Kidney (tissue), 14 donors: ENCODE results near the gene KCNG2. TPM values are rescaled to one million over a fixed set of nuclear protein-coding genes. Genes with fewer than 3 reads are reported as not detected.

ENCODE experiments used
- DNase-seq, 5 donors: peaks; one replicate each; pipeline ENCODE4 v3.0.0-alpha.2; 2013 to 2020
- FAIRE-seq: peaks from 2 replicates; lab custom pipeline; 2012; peaks lifted over from hg19 to GRCh38; lab: Jason Lieb, UNC
- H3K27ac ChIP-seq, 2 donors: one replicate each; pipeline ENCODE4 v1.7.0; 2013; ENCODE audit warnings: low read depth in 2 of 2, low read length in 2 of 2, inconsistent platforms in 1 of 2
- H3K27me3 ChIP-seq: one replicate; pipeline ENCODE4 v1.7.1; 2013; ENCODE audit warnings: low read length, inconsistent platforms; ENCODE audit not compliant: control insufficient read depth, insufficient read depth
- H3K36me3 ChIP-seq, 3 donors: one replicate each; pipeline versions ENCODE4 v1.7.0 to v1.7.1; 2013; ENCODE audit warnings: low read length in 3 of 3, control low read depth in 1 of 3, inconsistent platforms in 1 of 3; ENCODE audit not compliant: insufficient read depth in 3 of 3, control insufficient read depth in 2 of 3
- H3K4me1 ChIP-seq, 3 donors: one replicate each; pipeline versions ENCODE4 v1.7.0 to v1.7.1; 2013; ENCODE audit warnings: low read length in 3 of 3, inconsistent platforms in 1 of 3, low read depth in 1 of 3; ENCODE audit not compliant: control insufficient read depth in 2 of 3, insufficient read depth in 2 of 3
- H3K4me3 ChIP-seq, 3 donors: one replicate each; pipeline versions ENCODE4 v1.7.0 to v1.8.1; 2013; ENCODE audit warnings: low read length in 3 of 3, control low read depth in 1 of 3, inconsistent platforms in 1 of 3
- H3K9ac ChIP-seq, 3 donors: one replicate each; pipeline versions ENCODE4 v1.7.0 to v1.7.1; 2013; ENCODE audit warnings: low read length in 3 of 3, control low read depth in 1 of 3, inconsistent platforms in 1 of 3
- H3K9me3 ChIP-seq, 3 donors: one replicate each; pipeline versions ENCODE4 v1.7.0 to v1.7.1; 2013; ENCODE audit warnings: low read length in 3 of 3, control low read depth in 1 of 3, inconsistent platforms in 1 of 3; ENCODE audit not compliant: control insufficient read depth in 2 of 3, insufficient read depth in 1 of 3
- intact Hi-C: fragments of 100-400 bp; cut with DNase I; formaldehyde crosslinking; loops from one replicate; pipeline ENCODE4 v1.11.1; 2022
- polyA plus RNA-seq: library from polyadenylated mRNA; stranded (reverse); fragments of 350-450 nt; fragmentation: Illumina TruSeq; extraction: RNeasy Lipid Tissue Mini Kit (QIAGEN cat#74804); gene quantifications from one replicate; pipeline ENCODE4 v1.2.3, GENCODE V29; 2014; ENCODE audit warnings: low read depth, low replicate concordance; ENCODE audit not compliant: insufficient read depth
- total RNA-seq: library from RNA; stranded (reverse); fragmentation: NEBNext Ultra II Directional; extraction: Animal tissue kit (Norgen Biotek cat#: 25700); gene quantifications from one replicate; pipeline ENCODE4 v1.2.1, GENCODE V29; 2021
- TF ChIP-seq, protein P1 (sequence below): IDR thresholded peaks from 3 replicates; pipeline ENCODE4 v1.5.1; 2012; ENCODE audit warnings: mild to moderate bottlenecking, moderate library complexity, borderline replicate concordance; ENCODE audit not compliant: insufficient read depth; ENCODE audit errors: extremely low read depth
- donor health status: control.
- donor health status: control.
- donor health status: control.
- donor health status: control.
- donor health status: control.
- donor health status: DM: yes; HTN: yes; CAD: no.
- donor health status: Normal renal cell carcinoma (clear cell type).

KCNG2 gene
- total and polyA plus RNA-seq, 2 donors from 2014 or later = 0.76 TPM; not detected in 1

DNA sequence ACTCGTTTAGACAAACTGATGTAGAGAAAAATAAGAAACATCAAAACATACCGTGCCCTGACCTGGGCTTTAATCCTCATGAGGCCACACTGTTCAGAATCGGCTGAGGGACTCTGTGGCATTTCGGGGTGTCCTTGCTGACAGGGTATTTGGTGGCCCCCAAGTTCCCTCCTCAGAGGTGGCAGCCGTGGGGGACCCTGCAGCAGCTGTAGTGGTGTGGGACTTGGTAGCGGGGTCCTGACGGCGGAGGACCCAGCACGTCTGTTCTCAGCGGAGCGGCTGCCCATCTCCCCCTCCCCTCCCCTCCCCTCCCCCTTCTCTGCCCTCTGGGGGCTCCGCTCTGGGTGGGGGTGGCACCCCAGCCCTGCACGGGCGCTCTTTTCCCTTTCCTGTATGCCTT is 18.4 kb downstream of the KCNG2 start:
- Histone ChIP-seq H3K4me1 (no peaks in the 10 kb centered on the region), H3K9ac (no peak overlapping the region), H3K36me3 (no peaks in the 10 kb centered on the region), H3K4me3 (no peak overlapping the region), H3K9me3 (no peaks in the 10 kb centered on the region), H3K27me3 (no peaks in the 10 kb centered on the region), H3K27ac (no peak overlapping the region)
- intact Hi-C loops = no loop called here
- TF ChIP-seq, protein P1, sequence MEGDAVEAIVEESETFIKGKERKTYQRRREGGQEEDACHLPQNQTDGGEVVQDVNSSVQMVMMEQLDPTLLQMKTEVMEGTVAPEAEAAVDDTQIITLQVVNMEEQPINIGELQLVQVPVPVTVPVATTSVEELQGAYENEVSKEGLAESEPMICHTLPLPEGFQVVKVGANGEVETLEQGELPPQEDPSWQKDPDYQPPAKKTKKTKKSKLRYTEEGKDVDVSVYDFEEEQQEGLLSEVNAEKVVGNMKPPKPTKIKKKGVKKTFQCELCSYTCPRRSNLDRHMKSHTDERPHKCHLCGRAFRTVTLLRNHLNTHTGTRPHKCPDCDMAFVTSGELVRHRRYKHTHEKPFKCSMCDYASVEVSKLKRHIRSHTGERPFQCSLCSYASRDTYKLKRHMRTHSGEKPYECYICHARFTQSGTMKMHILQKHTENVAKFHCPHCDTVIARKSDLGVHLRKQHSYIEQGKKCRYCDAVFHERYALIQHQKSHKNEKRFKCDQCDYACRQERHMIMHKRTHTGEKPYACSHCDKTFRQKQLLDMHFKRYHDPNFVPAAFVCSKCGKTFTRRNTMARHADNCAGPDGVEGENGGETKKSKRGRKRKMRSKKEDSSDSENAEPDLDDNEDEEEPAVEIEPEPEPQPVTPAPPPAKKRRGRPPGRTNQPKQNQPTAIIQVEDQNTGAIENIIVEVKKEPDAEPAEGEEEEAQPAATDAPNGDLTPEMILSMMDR = no peak
- FAIRE-seq (no peak), DNase-seq (no peak)

DNA sequence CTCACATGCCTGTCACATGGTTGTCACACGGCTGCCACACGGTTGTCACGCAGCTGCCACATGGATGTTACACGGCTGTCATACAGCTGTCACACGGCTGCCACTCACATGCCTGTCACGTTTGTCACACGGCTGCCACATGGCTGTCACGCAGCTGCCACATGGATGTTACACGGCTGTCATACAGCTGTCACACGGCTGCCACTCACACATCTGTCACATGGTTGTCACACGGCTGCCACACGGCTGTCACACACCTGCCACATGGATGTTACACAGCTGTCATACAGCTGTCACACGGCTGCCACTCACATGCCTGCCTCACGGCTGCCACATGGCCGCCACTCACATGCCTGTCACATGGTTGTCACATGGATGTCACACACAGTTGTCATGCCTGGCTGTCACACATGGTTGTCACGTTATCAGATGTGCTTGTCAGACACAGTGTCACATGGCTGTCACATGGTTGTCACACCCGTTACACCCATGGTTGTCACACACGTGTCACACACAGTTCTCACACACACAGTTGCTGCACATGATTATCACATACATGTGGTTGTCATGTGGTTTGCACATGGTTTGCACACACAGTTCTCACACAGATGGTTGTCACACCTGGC is 19.4 kb downstream of the KCNG2 start:
- TF ChIP-seq, protein P1 = no peak
- H3K4me1 ChIP-seq = no peaks in the 10 kb centered on the region
- no peaks in the 10 kb centered on the region for H3K36me3 ChIP-seq
- no peaks in the 10 kb centered on the region for H3K9me3 ChIP-seq
- no peak for DNase-seq
- H3K27ac ChIP-seq = no peak overlapping the region
- no peak for FAIRE-seq
- intact Hi-C loops = no loop called here
- no peak overlapping the region for H3K4me3 ChIP-seq
- H3K27me3 ChIP-seq = no peaks in the 10 kb centered on the region
- H3K9ac ChIP-seq = no peak overlapping the region

DNA sequence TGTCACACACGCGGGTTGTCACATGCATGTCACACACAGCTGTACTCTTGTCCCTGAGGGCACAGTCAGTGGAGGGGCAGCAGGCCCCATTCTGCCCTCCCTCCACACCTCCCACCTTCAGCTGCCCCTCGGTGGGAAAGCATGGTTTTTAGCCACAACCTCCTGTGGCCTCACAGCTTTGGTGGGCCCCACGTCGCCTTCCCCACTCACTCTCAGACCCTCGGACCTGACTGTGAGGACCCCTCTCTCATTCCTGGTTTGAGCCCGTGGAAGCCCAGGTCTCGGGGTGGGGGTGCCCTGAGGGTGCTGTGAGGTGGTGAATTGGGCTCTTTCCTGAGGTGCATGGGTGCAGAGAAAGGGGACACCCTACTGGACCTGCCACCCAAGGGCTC is 19.9 kb downstream of the KCNG2 start:
- intact Hi-C loops = no loop called here
- no peaks in the 10 kb centered on the region for H3K4me1 ChIP-seq
- no peak for FAIRE-seq
- no peak overlapping the region for H3K27ac ChIP-seq
- H3K36me3 ChIP-seq = no peaks in the 10 kb centered on the region
- H3K9me3 ChIP-seq = no peaks in the 10 kb centered on the region
- no peaks in the 10 kb centered on the region for H3K27me3 ChIP-seq
- DNase-seq = no peak
- H3K9ac ChIP-seq = no peak overlapping the region
- TF ChIP-seq, protein P1 = no peak
- no peak overlapping the region for H3K4me3 ChIP-seq

DNA sequence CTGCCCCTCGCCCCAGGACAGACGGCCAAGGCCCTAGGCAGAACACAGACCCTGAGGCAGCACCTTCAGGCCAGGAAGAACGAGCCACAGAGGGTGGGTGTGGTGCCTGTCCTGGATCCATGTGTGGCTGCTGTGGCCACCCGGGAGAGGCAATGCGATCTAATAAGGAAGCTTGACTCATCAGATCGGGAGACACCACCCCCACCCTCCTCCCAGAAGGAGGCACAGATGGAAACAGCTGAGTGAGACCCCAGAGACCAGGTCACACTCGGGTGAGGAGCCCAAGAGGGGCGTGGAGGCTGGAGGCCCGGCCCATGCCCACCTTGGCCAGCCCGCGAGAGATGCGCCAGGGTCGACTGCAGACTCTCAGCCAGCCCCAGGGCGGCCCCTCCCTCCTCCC is 20.3 kb downstream of the KCNG2 start:
- Histone ChIP-seq H3K4me3 (no peak overlapping the region), H3K36me3 (no peaks in the 10 kb centered on the region), H3K4me1 (no peaks in the 10 kb centered on the region), H3K9me3 (no peaks in the 10 kb centered on the region), H3K27me3 (no peaks in the 10 kb centered on the region), H3K9ac (no peak overlapping the region), H3K27ac (no peak overlapping the region)
- FAIRE-seq = no peak
- TF ChIP-seq, protein P1 = no peak
- DNase-seq = no peak
- intact Hi-C loops = no loop called here
